ENCODE data around the gene CHRDL2. TPM values are rescaled to one million over a fixed set of nuclear protein-coding genes. Genes with fewer than 3 reads are reported as not detected.
A peak's percentile ranks its signal among the peaks of the same experiment; 100 is the strongest.

CHRDL2 gene
- total RNA-seq, 4 donors from 2014 or later, result 0.20 TPM; not detected in 3

GRCh38 chr11:74676596-74676995 lies 54.6 kb downstream of the CHRDL2 start:
- Histone ChIP-seq H3K4me1 (peaks cover 5 to 10% of the 10 kb centered on the region in 2 donors), H3K4me3 (no peak overlapping the region), H3K27me3 (no peaks in the 10 kb centered on the region), H3K36me3 (no peaks in the 10 kb centered on the region), H3K27ac (no peak overlapping the region), H3K9me3 (no peaks in the 10 kb centered on the region)
- DNase-seq, result no peak
- in situ Hi-C loops (cut with MboI; ENCODE audit: low sequenced_read_pairs in 4 of 4), result no loop called here
- ATAC-seq, result no peak
- intact Hi-C loops (cut with DNase I; ENCODE audit: low total_unique reads), result no loop called here
- no peak for TF ChIP-seq POLR2A (IDR thresholded peaks at IDR 0.05)
- TF ChIP-seq, protein P1, sequence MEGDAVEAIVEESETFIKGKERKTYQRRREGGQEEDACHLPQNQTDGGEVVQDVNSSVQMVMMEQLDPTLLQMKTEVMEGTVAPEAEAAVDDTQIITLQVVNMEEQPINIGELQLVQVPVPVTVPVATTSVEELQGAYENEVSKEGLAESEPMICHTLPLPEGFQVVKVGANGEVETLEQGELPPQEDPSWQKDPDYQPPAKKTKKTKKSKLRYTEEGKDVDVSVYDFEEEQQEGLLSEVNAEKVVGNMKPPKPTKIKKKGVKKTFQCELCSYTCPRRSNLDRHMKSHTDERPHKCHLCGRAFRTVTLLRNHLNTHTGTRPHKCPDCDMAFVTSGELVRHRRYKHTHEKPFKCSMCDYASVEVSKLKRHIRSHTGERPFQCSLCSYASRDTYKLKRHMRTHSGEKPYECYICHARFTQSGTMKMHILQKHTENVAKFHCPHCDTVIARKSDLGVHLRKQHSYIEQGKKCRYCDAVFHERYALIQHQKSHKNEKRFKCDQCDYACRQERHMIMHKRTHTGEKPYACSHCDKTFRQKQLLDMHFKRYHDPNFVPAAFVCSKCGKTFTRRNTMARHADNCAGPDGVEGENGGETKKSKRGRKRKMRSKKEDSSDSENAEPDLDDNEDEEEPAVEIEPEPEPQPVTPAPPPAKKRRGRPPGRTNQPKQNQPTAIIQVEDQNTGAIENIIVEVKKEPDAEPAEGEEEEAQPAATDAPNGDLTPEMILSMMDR (IDR thresholded peaks at IDR 0.05 in 4 of 5, conservative IDR thresholded peaks at IDR 0.05 in 1 of 5), result no peak

DNA sequence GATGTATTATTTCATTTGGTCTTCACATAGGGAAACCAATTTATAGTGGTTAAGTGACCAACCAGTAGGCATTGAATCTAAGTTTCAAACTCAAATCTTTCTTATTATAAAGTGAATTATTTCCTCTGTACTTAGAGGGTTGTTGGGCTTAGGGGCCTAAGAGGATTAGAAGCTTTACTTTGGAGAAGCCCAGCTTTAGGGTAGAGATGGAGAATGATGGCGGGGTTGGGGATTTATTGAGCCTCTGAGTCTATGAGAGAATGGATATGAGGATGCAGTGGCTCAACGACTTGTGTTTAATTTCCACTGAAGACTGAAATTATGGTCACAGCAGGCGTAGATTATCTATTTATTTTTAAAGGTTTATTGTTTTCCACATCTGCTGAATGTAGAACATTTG lies 55.5 kb downstream of the CHRDL2 start:
- Histone ChIP-seq H3K27me3 (no peaks in the 10 kb centered on the region), H3K9me3 (no peaks in the 10 kb centered on the region), H3K4me3 (no peak overlapping the region), H3K4me1 (peaks cover 0 to 6% of the 10 kb centered on the region in 2 donors), H3K27ac (no peak overlapping the region), H3K36me3 (no peaks in the 10 kb centered on the region)
- TF ChIP-seq POLR2A (IDR thresholded peaks at IDR 0.05), result no peak
- TF ChIP-seq, protein P1 (IDR thresholded peaks at IDR 0.05 in 4 of 5, conservative IDR thresholded peaks at IDR 0.05 in 1 of 5), result no peak
- intact Hi-C loops (cut with DNase I; ENCODE audit: low total_unique reads) (no loop called here), in situ Hi-C loops (cut with MboI; ENCODE audit: low sequenced_read_pairs in 4 of 4) (no loop called here)
- no peak for ATAC-seq
- no peak for DNase-seq

DNA sequence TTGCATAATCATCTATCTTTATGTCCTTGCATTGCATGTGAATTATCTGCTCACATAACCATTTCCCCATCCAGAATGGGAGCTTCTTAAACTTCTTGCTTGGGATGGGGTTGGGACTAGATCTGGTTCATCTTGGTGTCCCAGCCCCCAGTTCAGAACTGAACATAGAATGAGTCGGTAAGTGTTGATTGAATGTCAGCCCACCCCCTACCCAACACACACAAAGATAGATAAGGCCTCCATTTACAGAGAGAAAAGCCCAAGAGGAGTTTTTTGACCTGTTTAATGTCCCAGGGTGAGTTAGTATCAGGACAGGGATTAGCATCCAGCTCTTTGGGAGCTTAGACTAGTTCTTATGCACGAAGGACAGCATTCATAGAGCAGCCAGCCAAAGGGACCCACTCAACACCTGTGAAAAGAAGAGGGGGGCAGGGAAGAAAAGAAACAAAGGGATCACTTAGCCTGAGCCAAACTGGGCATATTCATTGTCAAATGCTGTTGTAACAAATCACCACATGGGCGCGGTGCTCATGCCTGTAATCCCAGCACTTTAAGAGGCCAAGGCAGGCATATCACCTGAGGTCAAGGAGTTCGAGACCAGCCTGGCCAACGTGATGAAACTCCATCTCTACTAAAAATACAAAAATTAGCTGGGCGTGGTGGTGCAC lies 57.4 kb downstream of the CHRDL2 start:
- in situ Hi-C loops (cut with MboI; ENCODE audit: low sequenced_read_pairs in 4 of 4), result no loop called here

DNA sequence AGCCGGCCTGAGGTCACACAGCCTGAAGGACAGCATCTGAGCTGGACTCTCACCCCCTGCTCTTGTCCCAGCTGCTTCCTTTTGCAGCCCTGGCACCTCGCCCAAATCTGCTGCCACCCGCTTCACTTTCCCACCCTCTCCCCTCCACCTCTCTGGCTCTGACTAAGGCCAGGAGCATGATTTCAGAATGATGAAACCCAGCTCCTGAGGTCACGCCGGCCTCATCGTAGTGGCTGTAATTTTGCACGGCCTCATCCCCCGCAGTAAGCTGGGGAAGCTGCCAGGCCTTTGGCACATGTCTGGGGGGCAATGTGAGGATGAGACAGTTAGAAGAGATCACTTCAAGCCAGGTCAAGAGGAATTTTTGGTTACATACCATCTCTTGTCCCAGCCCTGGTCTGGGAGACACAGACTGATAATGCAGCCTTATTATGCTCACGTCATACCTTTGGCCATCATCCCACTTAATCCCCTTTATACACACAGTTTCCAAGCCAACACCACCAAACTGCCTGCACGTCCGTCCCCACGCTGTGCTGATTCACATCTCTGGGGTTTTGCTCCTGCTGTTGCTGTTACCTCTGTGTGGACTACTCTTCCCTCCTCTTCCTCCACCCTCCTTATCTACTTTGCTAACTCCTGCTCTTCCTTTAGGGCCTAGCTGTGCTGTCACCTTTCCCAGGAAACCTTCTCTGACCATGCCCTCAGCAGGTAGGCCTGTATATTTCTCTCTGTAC lies 58.1 kb downstream of the CHRDL2 start:
- Histone ChIP-seq H3K9me3 (no peaks in the 10 kb centered on the region), H3K27me3 (no peaks in the 10 kb centered on the region), H3K4me1 (peaks cover 0 to 6% of the 10 kb centered on the region in 2 donors), H3K4me3 (no peak overlapping the region), H3K36me3 (no peaks in the 10 kb centered on the region), H3K27ac (peak overlapping the region; percentile 30 to 70 (median 50))
- ATAC-seq, result peak; percentile 76 to 87
- in situ Hi-C loops (cut with MboI; ENCODE audit: low sequenced_read_pairs in 4 of 4) (no loop called here), intact Hi-C loops (cut with DNase I; ENCODE audit: low total_unique reads) (no loop called here)
- TF ChIP-seq, protein P1 (IDR thresholded peaks at IDR 0.05 in 4 of 5, conservative IDR thresholded peaks at IDR 0.05 in 1 of 5), result no peak
- TF ChIP-seq POLR2A (IDR thresholded peaks at IDR 0.05), result no peak
- DNase-seq, result peak; percentile 16 to 70

More for the DNA sequence above, 57.4 kb downstream of the CHRDL2 start:
- intact Hi-C loops (cut with DNase I; ENCODE audit: low total_unique reads), result no loop called here
- Histone ChIP-seq H3K27ac (peak overlapping the region in 3 of 4 donors; percentile 43 to 70 (median 58)), H3K4me1 (peaks cover 0 to 6% of the 10 kb centered on the region in 2 donors), H3K9me3 (no peaks in the 10 kb centered on the region), H3K27me3 (no peaks in the 10 kb centered on the region), H3K36me3 (no peaks in the 10 kb centered on the region), H3K4me3 (no peak overlapping the region)
- ATAC-seq, result peak in 1 of 2 donors; percentile 16
- TF ChIP-seq, protein P1 (IDR thresholded peaks at IDR 0.05 in 4 of 5, conservative IDR thresholded peaks at IDR 0.05 in 1 of 5), result no peak
- no peak for TF ChIP-seq POLR2A (IDR thresholded peaks at IDR 0.05)
- DNase-seq, result no peak

Measured in gastrocnemius medialis (tissue), 4 donors.